ENCODE data around the gene NEDD4L.

The NEDD4L gene

GRCh38 chr18:58027341-58027740 is 16.7 kb upstream of the NEDD4L start:
- in situ Hi-C loops (cut with HindIII; ENCODE audit: low pct_ligation_motif_present, low sequenced_read_pairs): no loop called here
- no peak for DNase-seq
- Histone ChIP-seq H3K27me3 (replicated peaks) (no peaks in the 10 kb centered on the region), H3K4me3 (ENCODE audit: low read depth, low read length) (no peak overlapping the region), H3K27ac (no peak overlapping the region), H3K36me3 (replicated peaks) (no peaks in the 10 kb centered on the region)
- no peak for TF ChIP-seq CTCF (IDR thresholded peaks at IDR 0.05; ENCODE audit: low read depth, low read length, missing control alignments)

GRCh38 chr18:58028109-58028784 is 15.8 kb upstream of the NEDD4L start:
- no peak for DNase-seq

GRCh38 chr18:58032233-58032632 is 11.8 kb upstream of the NEDD4L start:
- TF ChIP-seq CTCF (IDR thresholded peaks at IDR 0.05; ENCODE audit: low read depth, low read length, missing control alignments): no peak
- H3K36me3 ChIP-seq (replicated peaks): no peaks in the 10 kb centered on the region
- no peak for DNase-seq
- H3K27me3 ChIP-seq (replicated peaks): no peaks in the 10 kb centered on the region
- in situ Hi-C loops (cut with HindIII; ENCODE audit: low pct_ligation_motif_present, low sequenced_read_pairs): no loop called here
- no peak overlapping the region for H3K27ac ChIP-seq
- H3K4me3 ChIP-seq (ENCODE audit: low read depth, low read length): no peak overlapping the region

More at GRCh38 chr18:58028109-58028784, 15.8 kb upstream of the NEDD4L start:
- Histone ChIP-seq H3K4me3 (ENCODE audit: low read depth, low read length) (no peak overlapping the region), H3K27ac (no peak overlapping the region), H3K27me3 (replicated peaks) (no peaks in the 10 kb centered on the region), H3K36me3 (replicated peaks) (no peaks in the 10 kb centered on the region)
- in situ Hi-C loops (cut with HindIII; ENCODE audit: low pct_ligation_motif_present, low sequenced_read_pairs): no loop called here
- no peak for TF ChIP-seq CTCF (IDR thresholded peaks at IDR 0.05; ENCODE audit: low read depth, low read length, missing control alignments)

- in situ Hi-C loops (cut with HindIII; ENCODE audit: low pct_ligation_motif_present, low sequenced_read_pairs): no loop called here
- Histone ChIP-seq H3K27ac (no peak overlapping the region), H3K27me3 (replicated peaks) (no peaks in the 10 kb centered on the region), H3K4me3 (ENCODE audit: low read depth, low read length) (no peak overlapping the region), H3K36me3 (replicated peaks) (no peaks in the 10 kb centered on the region)
- no peak for DNase-seq
- TF ChIP-seq CTCF (IDR thresholded peaks at IDR 0.05; ENCODE audit: low read depth, low read length, missing control alignments): no peak
Measured at GRCh38 chr18:58033216-58033615, 10.8 kb upstream of the NEDD4L start.

GRCh38 chr18:58034370-58034769 is 9.7 kb upstream of the NEDD4L start:
- TF ChIP-seq CTCF (IDR thresholded peaks at IDR 0.05; ENCODE audit: low read depth, low read length, missing control alignments): no peak
- in situ Hi-C loops (cut with HindIII; ENCODE audit: low pct_ligation_motif_present, low sequenced_read_pairs): no loop called here

GRCh38 chr18:58037163-58037562 is 6.9 kb upstream of the NEDD4L start:
- no peak for TF ChIP-seq CTCF (IDR thresholded peaks at IDR 0.05; ENCODE audit: low read depth, low read length, missing control alignments)
- DNase-seq: no peak
- in situ Hi-C loops (cut with HindIII; ENCODE audit: low pct_ligation_motif_present, low sequenced_read_pairs): no loop called here
- no peak overlapping the region for H3K27ac ChIP-seq
- no peaks in the 10 kb centered on the region for H3K27me3 ChIP-seq (replicated peaks)
- no peak overlapping the region for H3K4me3 ChIP-seq (ENCODE audit: low read depth, low read length)
- no peaks in the 10 kb centered on the region for H3K36me3 ChIP-seq (replicated peaks)

More at GRCh38 chr18:58034370-58034769, 9.7 kb upstream of the NEDD4L start:
- H3K27me3 ChIP-seq (replicated peaks): no peaks in the 10 kb centered on the region
- no peak for DNase-seq
- no peaks in the 10 kb centered on the region for H3K36me3 ChIP-seq (replicated peaks)
- H3K4me3 ChIP-seq (ENCODE audit: low read depth, low read length): no peak overlapping the region
- no peak overlapping the region for H3K27ac ChIP-seq

All from brain microvascular endothelial cell (primary cell).